DLD1 (cell line): ENCODE results near the gene ETV6.

Experiments used
- in situ Hi-C: cut with HindIII; loops from 2 replicates; pipeline ENCODE4 v1.10.0; 2017; ENCODE audit warnings: low sequenced_read_pairs

ETV6 gene

GRCh38 chr12:11732023-11732422 lies 82.5 kb downstream of the ETV6 start:
- in situ Hi-C loops: no loop called here

GRCh38 chr12:11732715-11733114 lies 83.2 kb downstream of the ETV6 start:
- in situ Hi-C loops: no loop called here

GRCh38 chr12:11734580-11735180 lies 85.2 kb downstream of the ETV6 start:
- in situ Hi-C loops: no loop called here

GRCh38 chr12:11738450-11738849 lies 89.0 kb downstream of the ETV6 start:
- in situ Hi-C loops: no loop called here

- in situ Hi-C loops: no loop called here
These were observed 90.6 kb downstream of the ETV6 start for GRCh38 chr12:11739980-11740577.

- in situ Hi-C loops: no loop called here
These were observed 92.1 kb downstream of the ETV6 start for GRCh38 chr12:11741434-11742092.

- in situ Hi-C loops: no loop called here
These were observed 94.2 kb downstream of the ETV6 start for GRCh38 chr12:11743423-11744409.

GRCh38 chr12:11744410-11744801 lies 94.9 kb downstream of the ETV6 start:
- in situ Hi-C loops: no loop called here

GRCh38 chr12:11745113-11745512 lies 95.6 kb downstream of the ETV6 start:
- in situ Hi-C loops: no loop called here

- in situ Hi-C loops: no loop called here
These were observed 96.7 kb downstream of the ETV6 start for GRCh38 chr12:11746024-11746771.

- in situ Hi-C loops: no loop called here
These were observed 97.7 kb downstream of the ETV6 start for GRCh38 chr12:11746940-11747716.

GRCh38 chr12:11747969-11748368 lies 98.5 kb downstream of the ETV6 start:
- in situ Hi-C loops: no loop called here

- in situ Hi-C loops: no loop called here
These were observed 99.4 kb downstream of the ETV6 start for GRCh38 chr12:11748903-11749302.

- in situ Hi-C loops: no loop called here
These were observed 100.6 kb downstream of the ETV6 start for GRCh38 chr12:11749943-11750690.

GRCh38 chr12:11752403-11753149 lies 103.1 kb downstream of the ETV6 start:
- in situ Hi-C loops: no loop called here

- in situ Hi-C loops: no loop called here
These were observed 103.7 kb downstream of the ETV6 start for GRCh38 chr12:11753150-11753499.

GRCh38 chr12:11753826-11754225 lies 104.4 kb downstream of the ETV6 start:
- in situ Hi-C loops: no loop called here

GRCh38 chr12:11754256-11754655 lies 104.8 kb downstream of the ETV6 start:
- in situ Hi-C loops: no loop called here
